Stimulated activated naive CD8-positive, alpha-beta T cell treated with anti-CD3 and anti-CD28 coated beads, Interleukin-15, Interleukin-2, amounts not matched to agents 100 U/mL and 50 U/mL, for 24 hours (primary cell): ENCODE results near the gene PACRGL.
"Not testable (repeated sequence)": the region's sequence is repeated elsewhere in the genome, so short reads cannot be mapped to it uniquely, and the experiment has no call there.

Experiments
- ATAC-seq: fragments of 150-1000 bp; cut with Tn5 transposase; one replicate; pipeline ENCODE4 v1.10.0; 2021
- DNase-seq: peaks from one replicate; pipeline ENCODE4 v3.0.0; 2021

Gene PACRGL

DNA sequence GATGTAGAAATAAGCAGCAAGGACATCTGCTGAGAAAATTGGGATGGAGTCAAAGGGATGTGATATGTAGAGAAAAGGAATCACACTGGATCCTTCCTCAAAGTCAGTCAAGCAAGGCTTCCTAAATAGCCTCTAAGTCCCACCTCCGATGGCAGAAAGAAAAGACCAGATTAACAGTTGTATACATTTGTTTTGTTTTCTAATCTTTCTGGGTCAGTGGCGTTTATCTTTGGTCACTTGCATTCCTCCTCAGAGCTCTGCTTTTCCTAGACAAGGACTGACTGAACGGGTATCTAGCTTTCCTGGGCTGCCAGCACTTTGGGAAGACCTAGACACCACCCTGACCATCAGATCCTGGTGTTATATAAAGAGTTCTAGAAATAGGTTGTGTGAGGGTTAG is 23.2 kb downstream of the PACRGL start:
- ATAC-seq (no peak), DNase-seq (no peak)

DNA sequence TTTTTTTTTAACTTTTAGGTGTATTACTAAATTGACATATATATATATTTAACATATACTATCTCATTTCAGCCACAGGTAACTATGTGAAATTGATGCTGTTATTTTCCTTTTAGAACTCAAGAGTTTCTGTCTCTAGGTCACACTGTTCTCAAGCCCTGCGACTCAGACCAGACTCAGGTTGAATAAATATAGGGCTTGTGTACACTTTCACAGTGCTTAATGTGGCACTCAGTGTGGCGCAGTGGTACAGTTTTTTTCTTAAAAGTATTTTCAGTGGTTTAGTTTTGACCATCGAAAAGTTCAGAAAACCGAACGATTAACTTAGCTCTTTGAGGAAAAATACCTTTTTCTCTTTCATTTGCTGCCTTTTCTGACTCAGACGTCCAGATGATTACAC is 24.7 kb downstream of the PACRGL start:
- ATAC-seq (no peak), DNase-seq (no peak)

DNA sequence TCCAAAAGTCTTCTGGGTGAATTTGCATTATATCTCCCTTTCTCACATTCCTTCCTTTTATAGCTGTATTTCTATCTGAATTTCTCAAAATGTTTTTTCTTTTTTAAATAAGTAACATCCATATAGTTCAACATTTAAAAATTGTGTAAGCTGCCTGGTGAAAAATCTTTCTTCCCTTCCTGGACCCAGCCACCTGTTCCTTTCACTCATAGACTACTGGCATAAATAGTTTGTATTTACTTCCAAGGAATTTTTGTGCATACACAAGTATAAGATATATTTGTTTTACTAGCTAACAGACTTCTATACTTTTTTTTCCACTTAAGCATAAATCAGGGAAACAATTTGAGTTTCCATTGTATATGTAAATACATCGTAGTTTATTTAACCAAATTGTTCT is 35.7 kb downstream of the PACRGL start:
- ATAC-seq = no peak
- DNase-seq = no peak

DNA sequence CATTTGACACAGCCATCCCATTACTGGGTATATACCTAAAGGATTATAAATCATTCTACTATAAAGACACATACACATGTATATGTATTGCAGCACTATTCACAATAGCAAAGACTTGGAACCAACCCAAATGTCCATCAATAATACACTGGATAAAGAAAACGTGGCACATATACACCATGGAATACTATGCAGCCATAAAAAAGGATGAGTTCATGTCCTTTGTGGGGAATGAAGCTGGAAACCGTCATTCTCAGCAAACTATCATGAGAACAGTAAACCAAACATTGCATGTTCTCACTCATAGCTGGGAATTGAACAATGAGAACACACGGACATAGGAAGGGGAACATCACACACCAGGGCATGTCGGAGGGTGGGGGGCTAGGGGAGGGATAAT is 45.7 kb downstream of the PACRGL start:
- not testable (repeated sequence) for DNase-seq, ATAC-seq

DNA sequence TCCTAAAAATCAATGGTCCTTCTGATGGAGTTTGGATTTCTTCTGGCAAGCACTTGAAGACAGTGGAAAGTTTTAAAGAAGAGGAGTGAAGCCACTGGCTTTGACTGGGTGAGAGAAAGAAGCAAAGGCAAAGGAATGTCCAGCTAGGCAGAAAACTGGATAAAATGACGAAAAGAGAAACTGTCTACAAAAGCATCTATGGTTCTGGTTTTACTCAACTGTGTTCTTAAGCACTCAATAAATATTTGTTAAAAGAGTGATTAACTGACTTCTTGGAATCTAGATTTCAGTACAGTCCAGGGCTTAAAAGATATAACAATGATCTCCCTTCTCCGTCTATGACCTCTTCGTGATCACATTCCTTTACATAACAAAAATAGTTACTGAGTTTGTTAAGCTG is 52.4 kb downstream of the PACRGL start:
- ATAC-seq = no peak
- no peak for DNase-seq

DNA sequence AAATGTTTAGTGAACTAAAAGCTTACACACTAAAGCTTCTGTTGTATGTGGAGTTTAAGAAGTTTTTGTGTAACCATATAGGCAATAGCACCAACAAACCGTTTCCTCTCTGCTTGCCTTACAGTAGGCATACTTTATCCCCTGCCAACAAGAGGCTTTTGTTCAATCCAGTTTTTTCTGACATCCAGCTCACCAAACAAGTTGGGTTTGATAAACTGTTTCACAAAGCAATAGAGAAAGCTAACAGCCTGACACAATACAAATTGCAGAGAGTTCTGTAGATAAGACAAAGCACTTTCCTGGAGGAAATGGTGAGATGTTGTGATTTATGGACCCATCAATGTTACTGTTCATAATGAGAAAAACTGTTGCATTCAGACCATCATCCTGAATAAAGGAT is 53.8 kb downstream of the PACRGL start:
- DNase-seq (no peak), ATAC-seq (no peak)

DNA sequence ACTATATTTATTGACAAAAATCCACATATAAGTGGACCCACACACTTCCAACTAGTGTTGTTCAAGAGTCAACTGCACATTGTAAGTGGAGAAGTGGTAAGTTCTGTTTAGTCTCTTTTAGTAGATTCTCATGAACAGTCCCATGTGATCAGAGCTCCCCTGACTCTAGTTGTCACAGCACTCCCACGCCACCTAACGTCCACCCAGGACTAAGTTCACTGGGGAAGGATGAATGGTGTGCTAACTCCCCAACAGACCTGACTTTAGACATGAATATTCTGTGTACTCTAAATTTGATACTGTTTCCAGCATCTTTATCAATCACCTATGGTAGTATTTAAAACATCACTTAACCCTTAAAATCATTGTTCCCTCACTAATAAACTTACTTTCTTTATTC is 59.8 kb downstream of the PACRGL start:
- DNase-seq (no peak), ATAC-seq (no peak)

DNA sequence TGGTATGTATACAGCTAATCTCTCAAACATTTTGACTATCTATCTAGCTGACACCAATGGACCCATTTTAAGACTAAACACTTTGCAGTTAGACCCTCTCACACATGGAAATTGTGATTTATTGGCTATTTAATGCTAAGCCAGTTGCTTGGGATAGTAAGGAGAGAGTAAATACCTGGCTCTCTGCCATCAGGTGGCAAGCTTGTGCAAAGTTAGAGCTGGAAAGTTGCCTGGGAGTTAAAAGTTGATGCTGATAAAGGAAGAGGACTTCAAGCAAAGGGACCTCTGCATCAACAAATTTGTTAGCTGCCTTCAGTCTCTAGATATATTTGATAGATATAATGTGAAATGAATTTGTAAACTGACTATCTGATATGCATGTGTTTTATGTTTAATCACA is 61.1 kb downstream of the PACRGL start:
- no peak for DNase-seq
- ATAC-seq = no peak

DNA sequence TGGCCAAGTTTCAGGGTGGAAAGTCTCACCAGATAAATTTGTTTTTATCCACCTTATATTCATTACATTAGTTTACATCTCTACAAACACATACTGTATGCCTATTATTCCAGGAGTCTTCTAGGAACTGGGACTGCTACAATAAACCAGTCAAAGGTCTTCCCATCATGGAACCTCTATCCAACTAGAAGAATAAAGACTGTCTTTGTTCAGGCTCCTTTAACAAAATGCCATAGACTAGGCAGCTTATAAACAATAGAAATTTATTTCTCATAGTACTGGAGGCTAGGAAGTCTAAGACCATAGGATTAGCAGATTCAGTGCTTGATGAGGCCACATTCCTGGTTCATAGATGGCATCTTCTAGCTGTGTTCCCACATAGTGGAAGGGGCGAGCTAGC is 61.6 kb downstream of the PACRGL start:
- no peak for ATAC-seq
- no peak for DNase-seq

DNA sequence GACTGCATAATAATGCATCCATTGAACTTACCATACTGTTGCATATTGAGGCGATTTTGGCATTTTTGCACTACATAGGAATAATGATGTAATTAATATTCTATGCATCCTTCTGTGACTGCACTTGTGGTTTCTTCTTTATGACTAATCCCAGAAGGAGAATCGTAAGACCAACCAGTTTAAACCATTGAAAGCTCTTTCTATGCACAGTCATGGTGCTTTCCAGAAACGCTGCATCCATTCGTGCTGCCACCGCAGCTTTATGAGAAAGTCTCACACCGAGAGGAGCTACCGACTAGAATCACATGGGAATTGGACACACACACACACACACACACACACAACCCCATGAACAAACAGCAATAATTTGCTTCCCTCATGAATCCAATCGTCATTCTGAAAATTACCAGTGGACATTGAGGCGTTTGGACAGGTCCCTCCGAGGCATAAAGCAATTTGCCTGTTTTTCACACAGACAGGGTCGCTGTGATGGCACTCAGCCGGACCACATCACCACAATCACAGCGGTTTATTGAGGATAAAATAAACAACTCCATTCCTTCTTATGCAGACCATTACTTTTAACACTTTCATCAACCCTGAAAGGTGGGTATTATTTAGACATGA is 64.2 kb downstream of the PACRGL start:
- ATAC-seq (no peak), DNase-seq (no peak)

DNA sequence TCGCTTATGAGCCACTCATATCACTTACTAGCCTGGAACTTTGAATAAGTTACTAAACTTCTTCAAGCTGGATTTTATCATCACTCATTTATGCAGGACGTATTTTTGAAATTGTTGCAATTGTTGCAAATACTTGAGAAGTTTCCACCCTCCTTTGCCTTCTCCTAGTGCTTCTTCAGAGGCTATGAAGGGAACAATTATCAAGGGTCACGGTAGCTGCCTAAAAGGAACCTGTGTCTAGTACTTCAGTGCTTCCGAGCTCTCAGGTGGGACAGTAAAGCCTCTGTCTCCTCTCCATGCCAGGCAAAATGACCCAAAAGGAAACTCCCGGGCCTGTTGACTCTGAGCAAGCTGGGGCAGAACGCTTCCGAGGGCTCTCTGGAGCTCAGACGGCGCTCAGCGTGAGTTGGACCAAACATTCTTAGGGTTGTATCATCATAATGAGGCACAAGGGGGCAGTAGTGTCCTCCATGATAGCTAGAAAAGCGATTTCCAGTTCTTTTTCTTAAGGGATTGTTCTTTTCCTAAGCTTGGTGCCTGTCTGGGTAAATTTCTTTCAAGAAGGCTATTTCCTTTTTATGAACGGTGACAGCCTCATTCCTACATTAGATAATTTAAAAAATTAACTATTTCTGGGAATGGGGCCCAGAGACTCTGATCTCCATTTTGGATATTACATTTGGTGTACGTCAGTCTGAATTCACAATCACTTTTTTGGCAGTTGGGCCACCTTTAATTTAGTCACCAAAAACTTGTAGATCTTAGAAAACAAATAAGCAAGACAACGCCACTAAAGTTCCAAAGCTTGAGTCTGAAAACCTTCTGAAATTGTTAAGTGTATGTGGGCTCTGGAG is 73.1 kb downstream of the PACRGL start:
- DNase-seq = peak; percentile 23
- no peak for ATAC-seq

DNA sequence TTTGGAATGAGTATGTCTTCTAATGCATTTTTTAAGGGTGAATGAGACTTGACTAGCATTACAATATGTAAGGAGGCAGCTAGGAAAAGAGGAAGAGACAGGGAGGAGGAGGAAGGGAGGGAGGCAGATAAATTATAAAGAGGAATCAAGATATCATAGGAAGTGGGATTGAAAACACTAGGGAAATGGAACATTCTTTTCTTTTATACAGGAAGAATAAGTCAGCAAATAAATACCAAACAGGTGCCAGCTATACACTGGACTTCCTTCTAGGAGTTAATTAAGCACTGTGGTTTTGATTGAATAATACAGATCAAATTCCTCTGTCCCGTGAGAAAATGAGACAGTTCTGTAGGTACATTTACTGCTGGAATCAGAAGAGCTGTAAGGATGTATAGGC is 78.6 kb downstream of the PACRGL start:
- no peak for DNase-seq
- no peak for ATAC-seq

DNA sequence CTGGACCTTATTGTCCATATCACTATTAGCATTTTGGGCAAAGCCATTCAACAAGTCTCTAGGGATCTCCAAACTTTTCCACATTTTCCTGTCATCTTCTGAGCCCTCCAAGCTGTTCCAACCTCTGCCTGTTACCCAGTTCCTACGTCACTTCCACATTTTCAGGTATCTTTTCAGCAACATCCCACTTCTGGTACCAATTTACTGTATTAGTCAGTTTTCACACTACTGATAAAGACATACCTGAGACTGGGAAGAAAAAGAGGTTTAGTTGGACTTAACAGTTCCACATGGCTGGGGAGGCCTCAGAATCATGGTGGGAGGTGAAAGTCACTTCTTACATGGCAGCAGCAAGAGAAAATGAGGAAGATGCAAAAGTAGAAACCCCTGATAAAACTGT is 82.9 kb downstream of the PACRGL start:
- DNase-seq, ATAC-seq: not testable (repeated sequence)

DNA sequence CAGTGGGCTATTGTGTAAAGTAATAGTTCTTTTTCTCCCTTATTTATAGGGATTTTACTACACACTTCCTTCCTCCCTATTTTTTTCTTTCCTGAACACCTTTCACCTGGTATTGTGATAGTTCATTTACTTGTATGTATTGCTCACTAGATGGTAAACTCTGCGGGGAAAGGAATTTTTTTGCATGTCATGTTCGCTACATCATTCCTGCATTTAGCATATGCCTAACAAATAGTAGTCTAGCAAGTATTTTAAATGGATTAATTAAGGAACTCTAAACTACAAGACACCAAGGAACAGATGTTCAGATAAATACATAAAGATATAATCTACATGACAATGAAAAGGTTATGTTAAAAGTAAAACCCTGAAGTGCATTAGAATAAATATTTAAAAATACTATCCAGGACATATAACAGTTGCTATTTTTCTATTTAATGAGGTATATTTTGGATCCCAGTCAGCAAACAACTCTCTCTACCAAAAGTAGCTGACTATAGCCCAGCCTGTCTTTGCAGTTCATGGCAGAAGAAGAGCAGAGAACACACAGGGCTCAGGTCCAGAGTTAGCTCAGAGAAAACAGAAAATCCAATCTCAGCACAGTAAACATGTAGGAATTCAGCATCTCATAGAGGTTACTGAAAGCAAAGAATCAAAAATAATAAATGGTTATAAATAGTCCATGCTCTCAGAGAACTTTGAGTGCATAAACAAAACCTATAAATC is 87.8 kb downstream of the PACRGL start:
- DNase-seq = no peak
- ATAC-seq = no peak
